CD4-positive, CD25-positive, alpha-beta regulatory T cell (primary cell): ENCODE measurements around the gene FOXP1. TPM values are rescaled to one million over a fixed set of nuclear protein-coding genes. Genes with fewer than 3 reads are reported as not detected.

Experiments used
- ATAC-seq, 2 donors: fragments of 150-1000 bp; cut with Tn5 transposase; one replicate each; pipeline ENCODE4 v1.10.0; 2021; ENCODE audit warnings: low read depth in 2 of 2, moderate number of reproducible peaks in 2 of 2, moderate library complexity in 1 of 2
- DNase-seq, 3 donors: peaks; one replicate each; pipeline versions ENCODE4 v3.0.0 to v3.0.0-alpha.2; 2012 to 2022; ENCODE audit warnings: mixed read lengths in 1 of 3
- H3K27ac ChIP-seq: one replicate; pipeline ENCODE4 v1.7.0; 2013; ENCODE audit warnings: mild to moderate bottlenecking, low read length; ENCODE audit not compliant: insufficient read depth, poor library complexity, severe bottlenecking
- H3K27me3 ChIP-seq: one replicate; pipeline ENCODE4 v1.7.0; 2013; ENCODE audit warnings: low read length; ENCODE audit not compliant: control insufficient read depth, insufficient read depth
- H3K36me3 ChIP-seq: one replicate; pipeline ENCODE4 v1.7.0; 2013; ENCODE audit warnings: mild to moderate bottlenecking, low read length, moderate library complexity; ENCODE audit not compliant: control insufficient read depth, insufficient read depth
- H3K4me1 ChIP-seq: 2 replicates; pipeline ENCODE4 v1.7.0; 2013; ENCODE audit warnings: mild to moderate bottlenecking, low read length; ENCODE audit not compliant: insufficient read depth, control insufficient read depth, poor library complexity, severe bottlenecking
- H3K4me3 ChIP-seq: one replicate; pipeline ENCODE4 v1.7.0; 2013; ENCODE audit warnings: low read depth, mild to moderate bottlenecking, low read length, moderate library complexity
- H3K9me3 ChIP-seq, 2 experiments: 1 replicate in 1 of 2; 2 replicates in 1 of 2; pipeline ENCODE4 v1.7.0; 2013; ENCODE audit warnings: low read length in 2 of 2, mild to moderate bottlenecking in 1 of 2, moderate library complexity in 1 of 2; ENCODE audit not compliant: control insufficient read depth in 2 of 2
- H3K27ac Mint-ChIP-seq, 3 donors: one replicate each; pipeline ENCODE4 v1.8.0; 2020 to 2022; ENCODE audit warnings: mild to moderate bottlenecking in 3 of 3, mixed read lengths in 3 of 3, moderate library complexity in 2 of 3
- H3K27me3 Mint-ChIP-seq: one replicate; pipeline ENCODE4 v1.8.0; 2022; ENCODE audit warnings: mild to moderate bottlenecking, mixed read lengths
- H3K36me3 Mint-ChIP-seq: one replicate; pipeline ENCODE4 v1.8.0; 2020; ENCODE audit warnings: mixed read lengths
- H3K4me1 Mint-ChIP-seq, 4 donors: one replicate each; pipeline ENCODE4 v1.8.0; 2020 to 2022; ENCODE audit warnings: mixed read lengths in 4 of 4, mild to moderate bottlenecking in 1 of 4
- H3K4me3 Mint-ChIP-seq, 4 donors: one replicate each; pipeline ENCODE4 v1.8.0; 2020 to 2022; ENCODE audit warnings: mild to moderate bottlenecking in 4 of 4, mixed read lengths in 4 of 4, moderate library complexity in 3 of 4
- H3K9me3 Mint-ChIP-seq, 7 donors: one replicate each; pipeline ENCODE4 v1.8.0; 2020 to 2022; ENCODE audit warnings: mixed read lengths in 7 of 7, mild to moderate bottlenecking in 3 of 7, moderate library complexity in 2 of 7
- polyA plus RNA-seq, 4 donors: library from polyadenylated mRNA; unstranded; fragments of 300-500 nt; fragmentation: Illumina TruSeq; gene quantifications; one replicate each; pipeline ENCODE4 v1.2.3, GENCODE V29; 2021
- total RNA-seq: library from RNA; stranded (reverse); gene quantifications from one replicate; pipeline ENCODE4 v1.2.3, GENCODE V29; 2022

Gene FOXP1
- total and polyA plus RNA-seq, 5 donors from 2014 or later: 301 to 599 (median 346) TPM

DNA sequence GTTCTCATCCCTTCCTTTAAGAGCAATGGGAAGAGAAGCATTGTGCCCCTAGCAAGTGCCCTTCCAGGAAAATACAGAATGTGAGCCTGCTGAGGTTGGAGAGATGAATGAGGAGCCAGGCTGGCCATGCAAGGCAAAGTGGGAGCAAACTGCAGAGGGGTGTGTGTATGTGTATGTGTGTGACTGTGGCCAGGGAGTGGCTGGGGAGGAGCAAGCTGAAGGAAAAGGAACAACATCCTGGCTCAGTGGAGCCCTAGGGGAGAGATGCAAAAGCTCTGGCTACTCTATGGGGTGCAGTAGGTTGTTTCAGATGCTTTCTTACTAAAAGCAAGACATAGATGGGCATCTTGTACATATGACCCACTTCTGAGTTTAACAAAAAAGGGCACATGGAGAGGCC, 20.6 kb downstream of the FOXP1 start:
- Mint-ChIP-seq H3K4me1 (peaks cover 9 to 21% (median 14%) of the 10 kb centered on the region in 4 donors), H3K36me3 (peaks cover 23% of the 10 kb centered on the region), H3K27ac (peak overlapping the region in 1 of 3 donors; percentile 12), H3K9me3 (peaks cover 0 to 2% (median 0%) of the 10 kb centered on the region in 7 donors), H3K27me3 (no peaks in the 10 kb centered on the region), H3K4me3 (no peak overlapping the region)
- DNase-seq (no peak), ATAC-seq (no peak)
- H3K27ac ChIP-seq: no peak overlapping the region
- H3K9me3 ChIP-seq: no peaks in the 10 kb centered on the region
- no peak overlapping the region for H3K4me3 ChIP-seq
- H3K27me3 ChIP-seq: no peaks in the 10 kb centered on the region
- H3K36me3 ChIP-seq: no peaks in the 10 kb centered on the region
- no peaks in the 10 kb centered on the region for H3K4me1 ChIP-seq

DNA sequence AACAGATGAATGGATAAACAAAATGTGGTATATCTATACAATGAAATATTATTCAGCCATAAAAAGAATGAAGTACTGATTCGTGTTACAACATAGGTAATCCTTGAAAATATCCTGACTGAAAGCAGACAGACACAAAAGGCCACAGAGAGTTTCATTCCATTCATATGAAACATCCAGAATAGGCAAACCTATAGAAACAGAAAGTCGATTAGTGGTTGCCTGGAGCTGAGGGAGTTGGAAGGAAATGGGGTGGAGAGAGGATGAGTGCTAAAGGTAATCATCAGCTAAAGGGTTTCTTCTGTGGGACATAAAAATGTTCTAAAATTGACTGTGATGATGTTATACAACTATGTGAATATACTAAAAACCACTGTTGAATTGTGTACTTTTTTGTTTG, 22.9 kb downstream of the FOXP1 start:
- ATAC-seq: no peak
- Mint-ChIP-seq H3K9me3 (no peaks in the 10 kb centered on the region), H3K27ac (no peak overlapping the region), H3K4me1 (peaks cover 9 to 21% (median 16%) of the 10 kb centered on the region in 4 donors), H3K27me3 (no peaks in the 10 kb centered on the region), H3K4me3 (no peak overlapping the region), H3K36me3 (peaks cover 13% of the 10 kb centered on the region)
- no peaks in the 10 kb centered on the region for H3K4me1 ChIP-seq
- no peaks in the 10 kb centered on the region for H3K9me3 ChIP-seq
- no peak overlapping the region for H3K4me3 ChIP-seq
- DNase-seq: no peak
- H3K27me3 ChIP-seq: no peaks in the 10 kb centered on the region
- H3K36me3 ChIP-seq: no peaks in the 10 kb centered on the region
- no peak overlapping the region for H3K27ac ChIP-seq

DNA sequence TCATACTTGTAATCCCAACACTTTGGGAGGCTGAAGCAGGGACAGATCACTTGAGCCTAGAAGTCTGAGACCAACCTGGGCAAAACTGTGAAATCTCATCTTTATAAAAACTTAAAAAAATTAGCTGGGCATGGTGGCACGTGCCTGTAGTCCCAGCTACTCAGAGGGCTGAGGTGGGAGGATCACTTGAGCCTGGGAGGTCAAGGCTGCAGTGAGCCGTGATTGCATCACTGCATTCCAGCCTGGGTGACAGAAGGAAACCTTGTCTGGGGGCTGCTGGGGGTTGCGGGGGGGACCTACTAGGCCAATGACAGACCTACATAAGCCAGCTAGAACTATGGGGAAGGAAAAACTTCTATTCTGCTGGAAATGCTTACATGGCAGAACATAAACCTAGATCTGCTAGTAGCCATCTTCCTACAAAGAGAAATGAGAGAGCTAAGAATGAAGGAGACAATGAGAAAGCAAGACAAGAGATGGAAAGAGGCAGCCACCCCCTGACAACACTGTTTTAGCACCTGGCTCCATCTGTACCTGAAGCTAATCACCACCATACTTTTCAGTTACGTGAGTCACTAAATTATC, 23.9 kb downstream of the FOXP1 start:
- DNase-seq: no peak
- Histone ChIP-seq H3K4me3 (no peak overlapping the region), H3K9me3 (no peaks in the 10 kb centered on the region), H3K27ac (no peak overlapping the region), H3K4me1 (no peaks in the 10 kb centered on the region), H3K27me3 (no peaks in the 10 kb centered on the region), H3K36me3 (no peaks in the 10 kb centered on the region)
- Mint-ChIP-seq H3K36me3 (peaks cover 8% of the 10 kb centered on the region), H3K9me3 (no peaks in the 10 kb centered on the region), H3K27ac (peak overlapping the region in 1 of 3 donors; percentile 5), H3K4me3 (no peak overlapping the region), H3K27me3 (no peaks in the 10 kb centered on the region), H3K4me1 (peaks cover 9 to 21% (median 16%) of the 10 kb centered on the region in 4 donors)
- ATAC-seq: no peak

DNA sequence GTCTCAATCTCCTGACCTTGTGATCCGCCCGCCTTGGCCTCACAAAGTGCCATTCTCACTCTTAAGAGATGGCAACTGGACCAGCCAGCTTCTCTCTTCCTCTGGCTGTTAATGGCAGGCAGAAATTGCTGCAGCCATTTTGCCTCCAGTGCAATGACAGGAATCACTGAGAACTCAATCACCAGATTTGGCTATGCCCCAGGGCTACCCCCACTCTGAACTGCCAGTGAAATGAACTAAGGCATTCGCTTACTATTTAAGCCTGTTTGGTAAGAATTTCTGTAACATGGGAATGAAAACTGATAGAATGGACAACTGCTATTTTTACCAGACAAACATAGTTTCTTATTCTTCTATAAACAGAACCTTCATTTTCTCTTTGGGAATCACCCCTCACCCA, 24.5 kb downstream of the FOXP1 start:
- no peaks in the 10 kb centered on the region for H3K27me3 Mint-ChIP-seq
- H3K36me3 Mint-ChIP-seq: peaks cover 4% of the 10 kb centered on the region
- no peaks in the 10 kb centered on the region for H3K36me3 ChIP-seq
- H3K4me1 Mint-ChIP-seq: peaks cover 9 to 16% (median 11%) of the 10 kb centered on the region in 4 donors
- H3K27ac ChIP-seq: no peak overlapping the region
- no peaks in the 10 kb centered on the region for H3K4me1 ChIP-seq
- H3K9me3 Mint-ChIP-seq: no peaks in the 10 kb centered on the region
- H3K27me3 ChIP-seq: no peaks in the 10 kb centered on the region
- no peak overlapping the region for H3K27ac Mint-ChIP-seq
- ATAC-seq: no peak
- DNase-seq: no peak
- no peak overlapping the region for H3K4me3 Mint-ChIP-seq
- no peak overlapping the region for H3K4me3 ChIP-seq
- H3K9me3 ChIP-seq: no peaks in the 10 kb centered on the region

DNA sequence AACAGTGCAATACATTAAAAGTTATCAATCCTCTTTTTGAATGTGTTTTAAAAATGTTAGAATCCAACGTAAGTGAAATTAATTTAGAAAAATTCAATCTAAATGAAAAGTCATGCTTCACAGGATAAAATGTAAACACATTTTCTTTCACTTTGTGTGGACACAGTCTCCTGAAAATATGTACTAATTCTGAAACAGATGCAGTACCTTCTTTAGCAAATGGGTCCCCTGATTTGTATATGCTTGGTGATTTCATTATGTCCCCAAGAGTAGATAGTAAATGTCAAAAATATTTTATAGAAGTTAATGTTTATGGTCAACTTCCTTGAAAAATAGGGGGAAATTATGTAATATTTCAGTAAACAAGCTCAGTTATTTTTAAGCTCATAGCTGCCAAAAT, 28.9 kb downstream of the FOXP1 start:
- Histone ChIP-seq H3K36me3 (no peaks in the 10 kb centered on the region), H3K4me3 (no peak overlapping the region), H3K27ac (no peak overlapping the region), H3K9me3 (no peaks in the 10 kb centered on the region), H3K27me3 (no peaks in the 10 kb centered on the region), H3K4me1 (no peaks in the 10 kb centered on the region)
- ATAC-seq (no peak), DNase-seq (no peak)
- Mint-ChIP-seq H3K4me1 (peaks cover 0 to 5% (median 2%) of the 10 kb centered on the region in 4 donors), H3K27ac (no peak overlapping the region), H3K9me3 (no peaks in the 10 kb centered on the region), H3K4me3 (no peak overlapping the region), H3K36me3 (peaks cover 4% of the 10 kb centered on the region), H3K27me3 (no peaks in the 10 kb centered on the region)

DNA sequence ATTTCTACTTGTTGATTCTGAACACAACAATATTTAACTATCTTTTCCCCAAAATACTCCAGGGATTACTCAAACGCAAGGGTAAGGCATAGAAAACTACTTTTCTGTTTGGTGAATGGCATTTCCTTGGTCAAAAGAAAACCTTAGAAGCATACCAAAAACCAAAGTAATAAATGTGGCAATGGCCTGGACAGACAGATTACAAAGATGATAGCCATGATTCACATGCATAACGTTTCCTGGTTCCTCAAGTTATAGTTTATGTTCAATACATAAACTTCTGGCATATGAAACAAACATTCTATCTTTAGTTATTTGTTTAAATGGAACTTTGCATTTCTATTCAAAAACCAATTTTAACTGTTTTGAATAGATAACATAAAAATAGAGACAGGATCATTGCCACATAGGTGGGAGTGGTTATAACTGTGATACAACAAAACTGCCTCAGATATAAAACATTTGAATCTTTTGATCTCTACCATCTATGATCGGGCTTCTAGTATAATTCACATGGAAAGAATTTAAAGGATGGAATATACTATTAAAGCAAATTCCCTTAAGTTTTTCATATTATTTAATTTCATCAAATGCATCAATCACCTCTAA, 32.1 kb downstream of the FOXP1 start:
- no peaks in the 10 kb centered on the region for H3K27me3 Mint-ChIP-seq
- peaks cover 0 to 2% (median 0%) of the 10 kb centered on the region in 7 donors for H3K9me3 Mint-ChIP-seq
- no peak overlapping the region for H3K27ac ChIP-seq
- peaks cover 9% of the 10 kb centered on the region for H3K36me3 Mint-ChIP-seq
- H3K27ac Mint-ChIP-seq: no peak overlapping the region
- peaks cover 0 to 5% (median 0%) of the 10 kb centered on the region in 4 donors for H3K4me1 Mint-ChIP-seq
- no peak overlapping the region for H3K4me3 Mint-ChIP-seq
- H3K4me1 ChIP-seq: no peaks in the 10 kb centered on the region
- no peaks in the 10 kb centered on the region for H3K27me3 ChIP-seq
- DNase-seq: no peak
- H3K4me3 ChIP-seq: no peak overlapping the region
- H3K9me3 ChIP-seq: no peaks in the 10 kb centered on the region
- H3K36me3 ChIP-seq: no peaks in the 10 kb centered on the region
- no peak for ATAC-seq

DNA sequence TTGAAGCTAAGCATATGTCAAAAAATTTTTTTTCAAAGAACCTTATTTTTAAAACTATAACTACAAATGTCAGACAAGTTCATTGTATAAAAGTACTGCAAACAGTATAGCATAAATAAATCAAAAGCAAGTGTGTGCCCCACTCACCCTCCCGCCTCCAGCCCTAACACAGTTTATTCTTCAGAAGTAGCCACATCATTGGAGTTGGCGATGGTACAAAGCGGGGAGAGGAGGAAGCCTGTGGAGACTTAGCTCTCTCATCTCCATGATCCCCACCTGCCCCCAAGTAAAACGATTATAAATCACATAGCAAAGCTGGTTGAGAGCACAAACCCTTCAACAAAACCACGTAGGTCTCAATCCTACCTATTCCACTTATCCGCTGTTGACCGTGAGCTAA, 33.6 kb downstream of the FOXP1 start:
- no peak overlapping the region for H3K4me3 Mint-ChIP-seq
- ATAC-seq (no peak), DNase-seq (no peak)
- no peak overlapping the region for H3K4me3 ChIP-seq
- H3K9me3 ChIP-seq: no peaks in the 10 kb centered on the region
- no peaks in the 10 kb centered on the region for H3K27me3 Mint-ChIP-seq
- no peak overlapping the region for H3K27ac ChIP-seq
- H3K27ac Mint-ChIP-seq: no peak overlapping the region
- H3K4me1 ChIP-seq: no peaks in the 10 kb centered on the region
- peaks cover 0 to 2% (median 0%) of the 10 kb centered on the region in 7 donors for H3K9me3 Mint-ChIP-seq
- H3K36me3 ChIP-seq: no peaks in the 10 kb centered on the region
- H3K36me3 Mint-ChIP-seq: peaks cover 9% of the 10 kb centered on the region
- H3K4me1 Mint-ChIP-seq: peaks cover 0 to 2% (median 0%) of the 10 kb centered on the region in 4 donors
- no peaks in the 10 kb centered on the region for H3K27me3 ChIP-seq
